DND-41 (cell line): ENCODE data around the gene SRC.

Experiments
- ATAC-seq: fragments of 200-7000 bp; cut with Tn5 transposase; 3 replicates; pipeline ENCODE4 v1.9.1; 2021; ENCODE audit warnings: low read depth; ENCODE audit not compliant: insufficient read depth
- DNase-seq: peaks from one replicate; pipeline ENCODE4 v3.0.0-alpha.2; 2020
- H2AFZ ChIP-seq: 2 replicates; pipeline ENCODE4 v1.6.0; 2012; ENCODE audit warnings: low read depth, low read length
- H3K27ac ChIP-seq: 2 replicates; pipeline ENCODE4 v1.5.1; 2012; ENCODE audit warnings: low read length, inconsistent platforms
- H3K27me3 ChIP-seq: fragments of 200-600 bp; sonication (generic); 2 replicates; pipeline ENCODE4 v1.6.0; 2012; ENCODE audit warnings: low read length, mild to moderate bottlenecking, inconsistent platforms; ENCODE audit not compliant: insufficient read depth, poor library complexity
- H3K36me3 ChIP-seq: 2 replicates; pipeline ENCODE4 v1.5.1; 2012; ENCODE audit warnings: low read length, inconsistent platforms; ENCODE audit not compliant: insufficient read depth
- H3K4me1 ChIP-seq: 2 replicates; pipeline ENCODE4 v1.5.1; 2012; ENCODE audit warnings: mild to moderate bottlenecking, low read length; ENCODE audit not compliant: insufficient read depth
- H3K4me2 ChIP-seq: 2 replicates; pipeline ENCODE4 v1.6.0; 2012; ENCODE audit warnings: mild to moderate bottlenecking, moderate library complexity, low read length, inconsistent platforms; ENCODE audit not compliant: insufficient read depth
- H3K4me3 ChIP-seq, 2 experiments: fragments of 200-600 bp in 1 of 2; shearing (Covaris generic) in 1 of 2; 2 replicates each; pipeline ENCODE4 v1.5.1; 2012 to 2016; ENCODE audit warnings: inconsistent platforms in 2 of 2, low read length in 2 of 2, mild to moderate bottlenecking in 2 of 2, low read depth in 1 of 2, moderate library complexity in 1 of 2
- H3K79me2 ChIP-seq: 2 replicates; pipeline ENCODE4 v1.6.0; 2012; ENCODE audit warnings: low read length, inconsistent platforms; ENCODE audit not compliant: insufficient read depth
- H3K9ac ChIP-seq: 2 replicates; pipeline ENCODE4 v1.6.0; 2012; ENCODE audit warnings: low read depth, mild to moderate bottlenecking, inconsistent platforms, low read length, moderate library complexity
- H3K9me3 ChIP-seq: 2 replicates; pipeline ENCODE4 v1.5.1; 2012; ENCODE audit warnings: low read length, moderate library complexity, mild to moderate bottlenecking, inconsistent platforms; ENCODE audit not compliant: insufficient read depth, severe bottlenecking
- H4K20me1 ChIP-seq: 2 replicates; pipeline ENCODE4 v1.6.0; 2012; ENCODE audit warnings: low read length; ENCODE audit not compliant: insufficient read depth
- EZH2 ChIP-seq: IDR thresholded peaks from 3 replicates; pipeline ENCODE4 v1.6.1; 2012; ENCODE audit warnings: borderline replicate concordance, low read depth, mild to moderate bottlenecking, moderate library complexity, low read length, inconsistent platforms; ENCODE audit not compliant: severe bottlenecking
- TF ChIP-seq, protein P1 (sequence below): IDR thresholded peaks from 2 replicates; pipeline ENCODE4 v1.5.1; 2012; ENCODE audit warnings: borderline replicate concordance, low read length, moderate library complexity, mild to moderate bottlenecking; ENCODE audit not compliant: poor library complexity, severe bottlenecking; ENCODE audit errors: extremely low read depth

The SRC gene

GRCh38 chr20:37386505-37387251 is 40.7 kb downstream of the SRC start:
- DNase-seq (no peak), ATAC-seq (no peak)
- no peaks in the 10 kb centered on the region for H3K4me1 ChIP-seq
- H3K4me2 ChIP-seq, result no peak overlapping the region
- no peak overlapping the region for H3K27ac ChIP-seq
- no peak overlapping the region for H2AFZ ChIP-seq
- no peak overlapping the region for H3K4me3 ChIP-seq
- H3K9me3 ChIP-seq, result no peaks in the 10 kb centered on the region
- TF ChIP-seq EZH2, result no peak
- peaks cover 16% of the 10 kb centered on the region for H3K36me3 ChIP-seq
- H4K20me1 ChIP-seq, result peaks cover 2% of the 10 kb centered on the region
- no peaks in the 10 kb centered on the region for H3K27me3 ChIP-seq
- no peak overlapping the region for H3K9ac ChIP-seq
- H3K79me2 ChIP-seq, result no peaks in the 10 kb centered on the region

GRCh38 chr20:37387519-37388269 is 41.8 kb downstream of the SRC start:
- H3K9ac ChIP-seq, result no peak overlapping the region
- TF ChIP-seq, protein P1, sequence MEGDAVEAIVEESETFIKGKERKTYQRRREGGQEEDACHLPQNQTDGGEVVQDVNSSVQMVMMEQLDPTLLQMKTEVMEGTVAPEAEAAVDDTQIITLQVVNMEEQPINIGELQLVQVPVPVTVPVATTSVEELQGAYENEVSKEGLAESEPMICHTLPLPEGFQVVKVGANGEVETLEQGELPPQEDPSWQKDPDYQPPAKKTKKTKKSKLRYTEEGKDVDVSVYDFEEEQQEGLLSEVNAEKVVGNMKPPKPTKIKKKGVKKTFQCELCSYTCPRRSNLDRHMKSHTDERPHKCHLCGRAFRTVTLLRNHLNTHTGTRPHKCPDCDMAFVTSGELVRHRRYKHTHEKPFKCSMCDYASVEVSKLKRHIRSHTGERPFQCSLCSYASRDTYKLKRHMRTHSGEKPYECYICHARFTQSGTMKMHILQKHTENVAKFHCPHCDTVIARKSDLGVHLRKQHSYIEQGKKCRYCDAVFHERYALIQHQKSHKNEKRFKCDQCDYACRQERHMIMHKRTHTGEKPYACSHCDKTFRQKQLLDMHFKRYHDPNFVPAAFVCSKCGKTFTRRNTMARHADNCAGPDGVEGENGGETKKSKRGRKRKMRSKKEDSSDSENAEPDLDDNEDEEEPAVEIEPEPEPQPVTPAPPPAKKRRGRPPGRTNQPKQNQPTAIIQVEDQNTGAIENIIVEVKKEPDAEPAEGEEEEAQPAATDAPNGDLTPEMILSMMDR, result no peak
- TF ChIP-seq EZH2, result no peak
- no peaks in the 10 kb centered on the region for H3K27me3 ChIP-seq
- no peaks in the 10 kb centered on the region; the same call in 1 of the 2 replicates for H4K20me1 ChIP-seq
- H3K4me2 ChIP-seq, result no peak overlapping the region
- H3K79me2 ChIP-seq, result no peaks in the 10 kb centered on the region
- no peak overlapping the region for H3K27ac ChIP-seq
- ATAC-seq, result no peak
- no peaks in the 10 kb centered on the region for H3K9me3 ChIP-seq
- no peak for DNase-seq
- H3K4me3 ChIP-seq, result no peak overlapping the region
- H3K36me3 ChIP-seq, result peaks cover 16% of the 10 kb centered on the region
- no peak overlapping the region for H2AFZ ChIP-seq
- H3K4me1 ChIP-seq, result no peaks in the 10 kb centered on the region

GRCh38 chr20:37388831-37389230 is 42.9 kb downstream of the SRC start:
- no peak overlapping the region for H3K4me3 ChIP-seq
- H3K4me1 ChIP-seq, result no peaks in the 10 kb centered on the region
- TF ChIP-seq, protein P1, result no peak
- TF ChIP-seq EZH2, result no peak
- no peaks in the 10 kb centered on the region; the same call in 1 of the 2 replicates for H4K20me1 ChIP-seq
- peaks cover 16% of the 10 kb centered on the region for H3K36me3 ChIP-seq
- H3K9me3 ChIP-seq, result no peaks in the 10 kb centered on the region
- no peak overlapping the region for H3K27ac ChIP-seq
- no peak for DNase-seq
- no peak for ATAC-seq
- H2AFZ ChIP-seq, result no peak overlapping the region
- H3K27me3 ChIP-seq, result no peaks in the 10 kb centered on the region
- no peak overlapping the region for H3K9ac ChIP-seq
- no peak overlapping the region for H3K4me2 ChIP-seq
- H3K79me2 ChIP-seq, result no peaks in the 10 kb centered on the region

GRCh38 chr20:37389241-37389747 is 43.4 kb downstream of the SRC start:
- no peaks in the 10 kb centered on the region for H3K27me3 ChIP-seq
- no peak overlapping the region for H3K4me3 ChIP-seq
- H3K9ac ChIP-seq, result no peak overlapping the region
- no peak overlapping the region for H3K27ac ChIP-seq
- ATAC-seq, result no peak
- H3K4me1 ChIP-seq, result no peaks in the 10 kb centered on the region
- no peak for TF ChIP-seq EZH2
- TF ChIP-seq, protein P1, result no peak
- peaks cover 16% of the 10 kb centered on the region for H3K36me3 ChIP-seq
- no peak for DNase-seq
- no peak overlapping the region for H2AFZ ChIP-seq
- H3K79me2 ChIP-seq, result no peaks in the 10 kb centered on the region
- H3K4me2 ChIP-seq, result no peak overlapping the region
- no peaks in the 10 kb centered on the region; the same call in 1 of the 2 replicates for H4K20me1 ChIP-seq
- H3K9me3 ChIP-seq, result no peaks in the 10 kb centered on the region
